GM21447 (cell line): Measurements from ENCODE around the gene ACLY.
"Not testable (repeated sequence)": the region's sequence is repeated elsewhere in the genome, so short reads cannot be mapped to it uniquely, and the experiment has no call there.

Experiments used
- ATAC-seq: cut with Tn5 transposase; IDR thresholded peaks from one replicate; pipeline ENCODE4 v1.9.1; 2021; ENCODE audit not compliant: unreplicated experiment

The ACLY gene

DNA sequence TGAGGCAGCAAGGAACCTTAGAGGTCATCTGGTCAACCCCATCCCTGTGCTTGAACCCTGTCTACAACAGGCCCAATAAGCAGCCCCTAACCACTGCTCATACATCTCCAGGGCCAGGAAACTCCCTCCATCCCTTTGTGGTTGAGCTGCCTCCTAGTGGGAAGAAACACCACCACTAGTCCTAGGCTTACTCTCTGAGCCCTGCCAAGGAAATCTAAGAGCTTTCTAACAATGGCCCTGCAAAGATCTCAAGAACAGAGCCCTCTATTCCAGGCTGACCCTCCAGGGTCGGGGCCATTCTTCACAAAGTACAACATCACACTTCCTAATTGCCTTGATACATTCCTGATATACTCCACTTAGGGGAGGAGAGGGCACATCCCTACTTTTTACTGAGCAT is 5.8 kb downstream of the ACLY start:
- no peak for ATAC-seq

DNA sequence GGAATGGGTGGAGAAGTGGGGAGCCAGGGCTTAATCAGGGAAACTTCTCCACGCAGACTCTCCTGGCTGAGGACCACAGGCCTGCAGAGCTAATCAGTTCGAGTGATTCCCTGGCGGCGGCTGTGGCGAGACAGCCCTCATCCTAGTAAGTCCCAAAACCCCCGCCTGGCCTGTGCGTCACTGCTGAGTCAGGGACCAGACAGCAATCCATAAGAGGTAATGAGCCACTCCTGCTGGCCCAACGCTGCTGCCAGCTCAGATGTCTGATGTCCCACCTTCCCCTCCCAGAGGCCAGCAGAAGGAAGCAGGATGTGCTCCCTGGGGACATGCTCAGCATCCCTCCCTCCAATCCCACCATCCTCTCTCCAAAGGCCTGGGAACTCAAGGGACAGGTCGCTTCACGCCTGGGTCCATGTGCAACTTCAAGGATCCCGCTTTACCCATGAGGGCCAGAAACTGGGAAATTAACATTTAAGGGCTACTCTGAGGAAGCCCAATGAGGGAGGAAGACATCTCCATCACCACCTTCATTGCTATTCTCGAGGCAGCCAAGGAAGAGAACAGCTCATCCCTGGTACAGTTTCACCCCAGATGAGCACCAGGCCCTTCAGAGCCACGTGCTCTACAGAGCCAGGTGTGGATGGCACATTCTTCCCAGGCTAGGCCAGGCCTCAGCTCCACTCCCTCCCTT is 7.9 kb downstream of the ACLY start:
- ATAC-seq: no peak

DNA sequence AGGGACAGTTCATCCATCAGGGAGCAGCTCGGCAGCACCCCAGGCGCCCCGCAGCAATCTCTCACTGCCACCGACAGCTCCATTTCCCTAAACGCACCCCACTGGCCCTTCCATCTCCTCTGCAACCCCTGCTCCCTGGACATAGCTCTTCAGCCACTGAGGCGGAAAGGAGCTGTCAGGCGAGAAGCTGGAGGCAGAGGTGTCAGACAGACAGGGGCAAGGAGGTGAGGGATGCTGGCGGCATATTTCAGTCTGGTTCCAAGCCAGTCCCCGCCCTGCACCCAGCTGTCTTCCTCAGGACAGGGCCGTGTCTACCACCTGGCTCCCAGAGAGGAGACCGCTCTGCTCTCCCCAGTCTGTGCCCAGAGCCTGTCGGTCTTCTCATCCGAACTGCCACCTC is 9.7 kb downstream of the ACLY start:
- no peak for ATAC-seq

DNA sequence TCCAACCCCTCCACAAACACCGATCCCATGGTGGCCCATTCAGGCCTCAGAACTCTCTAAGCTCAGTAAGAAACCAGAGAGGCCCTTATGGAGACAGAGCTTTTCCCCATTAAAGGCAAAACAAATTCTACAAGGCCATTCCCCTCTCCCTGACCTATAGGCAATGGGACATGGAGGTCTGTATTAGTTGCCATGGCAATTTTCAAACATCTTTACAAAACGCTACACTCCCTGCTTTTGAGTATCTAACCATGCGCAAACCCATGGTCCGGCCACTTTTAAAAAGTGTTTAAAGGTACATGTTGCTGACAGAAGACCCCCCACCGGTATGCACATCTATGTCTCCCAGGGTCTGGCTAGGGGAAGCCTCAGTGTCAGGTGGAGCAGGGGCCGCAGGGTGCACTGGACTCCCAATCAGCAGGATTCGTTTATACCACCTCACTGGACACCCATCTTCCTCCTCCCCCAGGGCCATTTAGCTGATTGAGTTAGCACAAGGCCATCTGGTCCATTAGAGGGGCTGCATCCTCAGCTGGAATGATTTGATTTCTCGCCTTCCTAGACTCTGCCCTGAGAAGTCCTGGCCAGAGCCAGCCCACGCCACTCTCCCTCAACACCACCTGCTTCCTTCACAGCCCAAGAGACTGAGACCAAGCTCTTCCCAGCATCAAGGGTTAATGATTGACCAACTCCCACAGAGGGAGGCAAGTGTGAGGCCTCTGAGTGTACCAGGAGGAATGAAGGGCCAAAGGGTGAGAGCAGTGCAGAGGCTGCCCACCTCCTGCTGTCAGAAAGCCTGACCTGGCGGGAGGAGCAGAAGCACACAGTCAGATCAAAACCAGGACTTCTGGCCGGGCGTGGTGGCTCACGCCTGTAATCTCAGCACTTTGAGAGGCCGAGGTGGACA is 10.9 kb downstream of the ACLY start:
- no peak for ATAC-seq

DNA sequence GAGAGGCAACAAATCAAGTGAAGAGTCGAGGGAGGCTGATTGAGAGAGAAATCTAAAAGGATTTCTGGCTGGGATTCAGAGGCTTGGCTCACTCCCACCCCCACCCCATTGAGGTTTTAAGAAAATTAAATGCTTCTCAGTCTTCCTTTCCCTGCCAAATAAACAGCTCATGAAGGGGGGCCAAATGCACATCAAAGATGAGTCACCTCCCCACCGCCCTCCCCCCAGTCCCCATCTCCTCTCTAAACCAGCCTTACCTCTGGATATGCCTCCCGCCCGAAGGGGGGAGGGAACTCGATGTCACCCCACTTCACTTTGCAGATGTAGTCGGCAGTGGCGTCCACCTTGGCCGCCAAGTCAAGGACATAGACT is 11.6 kb downstream of the ACLY start:
- ATAC-seq: no peak

DNA sequence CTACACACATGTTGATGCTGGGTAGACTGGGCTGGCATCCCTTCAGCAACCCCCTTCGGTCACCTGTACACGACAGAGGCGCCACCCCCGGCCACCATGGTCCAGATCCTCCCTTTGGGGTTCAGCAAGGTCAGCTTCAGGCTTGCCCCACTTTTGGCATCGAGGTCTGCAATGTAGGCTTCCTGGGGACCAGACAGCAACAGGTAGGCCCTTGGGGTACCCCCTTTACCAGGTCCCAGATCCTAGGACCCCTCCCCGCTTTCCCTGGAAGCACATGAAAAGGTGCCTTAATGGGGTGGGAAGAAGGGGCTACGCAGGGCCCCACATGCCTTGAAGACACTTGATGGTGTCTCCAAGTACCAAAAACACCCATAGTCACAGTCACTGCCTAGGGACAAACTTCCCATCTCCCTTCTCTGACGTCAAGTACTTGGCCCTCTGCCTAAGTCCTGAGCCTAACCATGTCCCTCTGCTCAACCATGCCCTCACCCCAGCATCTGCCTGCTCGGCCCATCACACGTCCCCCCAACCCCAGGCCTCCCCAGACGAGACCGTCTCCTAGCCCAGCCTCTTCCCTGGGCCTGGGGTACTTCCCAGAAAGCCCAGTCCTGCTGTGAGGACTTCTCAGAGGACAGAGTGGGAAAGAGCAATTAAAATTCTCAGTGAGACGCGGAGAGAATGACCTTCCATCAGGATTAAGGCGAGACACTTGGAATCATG is 12.1 kb downstream of the ACLY start:
- no peak for ATAC-seq

DNA sequence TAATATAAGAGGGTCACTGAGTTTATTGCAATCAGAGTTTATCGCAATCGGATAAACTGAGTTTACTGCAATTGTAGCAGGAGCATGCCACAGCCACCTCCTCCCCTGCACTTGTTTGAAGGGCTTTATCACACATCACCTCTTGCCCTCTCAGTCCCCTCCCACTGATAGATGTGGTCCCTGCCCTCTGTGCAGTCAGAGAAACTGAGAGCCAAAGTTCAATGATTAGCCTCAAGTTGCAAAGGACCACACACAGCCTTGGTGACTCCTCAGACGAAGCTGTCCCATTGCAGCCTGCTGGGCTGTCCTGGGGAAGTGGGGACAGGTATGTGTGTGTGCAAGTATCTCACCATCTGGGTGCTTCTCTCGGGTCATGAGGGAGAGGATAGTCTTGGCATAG is 13.6 kb downstream of the ACLY start:
- ATAC-seq: no peak

DNA sequence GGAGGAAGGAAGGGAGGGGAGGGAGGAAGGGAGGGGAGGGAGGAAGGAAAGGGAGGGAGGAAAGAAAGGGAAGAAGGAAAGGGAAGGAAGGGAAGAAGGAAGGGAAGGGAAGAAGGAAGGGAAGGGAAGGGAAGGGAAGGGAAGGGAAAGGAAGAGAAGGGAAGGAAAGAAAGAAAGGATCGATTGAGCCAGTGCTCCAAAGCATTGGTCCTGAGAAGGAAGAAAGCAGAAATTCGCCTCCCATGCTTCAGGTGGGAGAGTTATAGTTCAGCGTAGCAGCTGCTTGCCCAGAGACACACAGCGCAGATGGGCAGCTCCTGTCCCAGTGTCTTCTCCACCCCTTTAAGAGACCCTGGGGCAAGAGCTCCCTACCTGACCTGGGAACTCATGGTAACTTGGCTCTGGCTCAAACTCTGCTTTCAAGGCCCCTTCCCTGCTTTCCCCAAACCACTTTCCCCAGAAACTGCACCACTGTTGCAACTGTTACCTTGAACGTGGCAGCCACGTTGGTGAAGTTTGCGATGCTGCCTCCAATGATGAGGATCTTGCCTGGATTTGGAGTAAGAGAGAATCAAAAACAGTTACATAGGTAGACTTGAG is 14.4 kb downstream of the ACLY start:
- ATAC-seq: no peak

DNA sequence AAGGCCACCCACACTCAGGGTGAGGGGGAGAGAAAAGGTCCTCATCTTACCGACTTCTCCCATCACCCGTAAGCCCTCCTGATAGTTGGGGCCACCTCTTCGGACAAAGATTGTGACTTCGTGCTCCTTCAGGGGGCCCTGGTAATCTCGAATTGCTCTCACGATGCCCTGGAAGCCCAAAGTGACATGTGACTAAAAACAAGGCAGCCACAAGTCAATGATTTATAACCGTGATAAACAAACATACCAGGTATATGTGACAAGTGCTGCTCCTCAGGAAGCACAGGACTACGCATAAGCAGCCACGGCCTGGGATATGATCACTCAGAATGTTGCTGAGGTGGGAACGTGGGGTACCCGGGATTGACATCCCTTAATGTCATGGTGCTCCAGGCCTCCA is 17.1 kb downstream of the ACLY start:
- ATAC-seq: no peak

DNA sequence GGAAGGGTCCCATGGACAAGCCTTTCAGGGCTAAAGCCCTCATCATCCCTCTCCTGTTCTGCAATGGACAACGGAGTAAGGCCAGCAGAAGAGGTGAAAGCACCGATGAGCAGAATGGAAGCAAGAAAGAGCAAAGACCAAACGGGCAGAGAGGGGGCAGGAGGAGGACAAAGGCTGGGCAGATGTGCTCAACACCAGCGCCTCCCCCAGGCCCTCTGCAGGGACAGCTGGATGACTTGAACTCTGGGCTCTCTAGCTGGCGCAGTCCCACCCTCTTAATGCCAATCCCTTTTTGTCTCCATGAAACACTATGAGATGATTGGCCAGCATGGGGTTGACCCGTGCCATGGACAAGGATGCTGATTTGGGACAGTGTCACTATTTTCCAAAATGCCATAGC is 22.0 kb downstream of the ACLY start:
- no peak for ATAC-seq

DNA sequence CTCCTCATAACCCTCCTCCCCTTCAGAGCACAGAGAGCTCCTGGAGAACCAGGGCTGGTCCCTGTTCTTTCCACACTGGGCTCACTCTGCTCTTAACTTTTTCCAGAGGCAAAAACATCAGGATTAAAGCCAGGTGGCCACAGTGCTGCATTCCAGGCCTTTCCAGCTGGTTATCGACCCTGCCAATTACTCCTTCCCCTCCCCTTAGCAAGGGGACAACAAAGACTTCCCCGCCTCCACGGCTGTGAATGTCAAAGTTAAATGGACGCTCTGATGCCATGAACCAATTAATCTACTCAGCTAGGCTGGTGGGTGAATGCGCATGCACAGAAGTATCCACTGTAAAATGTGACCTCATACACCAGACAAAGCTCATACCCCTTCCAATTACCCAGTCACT is 23.1 kb downstream of the ACLY start:
- ATAC-seq: no peak

DNA sequence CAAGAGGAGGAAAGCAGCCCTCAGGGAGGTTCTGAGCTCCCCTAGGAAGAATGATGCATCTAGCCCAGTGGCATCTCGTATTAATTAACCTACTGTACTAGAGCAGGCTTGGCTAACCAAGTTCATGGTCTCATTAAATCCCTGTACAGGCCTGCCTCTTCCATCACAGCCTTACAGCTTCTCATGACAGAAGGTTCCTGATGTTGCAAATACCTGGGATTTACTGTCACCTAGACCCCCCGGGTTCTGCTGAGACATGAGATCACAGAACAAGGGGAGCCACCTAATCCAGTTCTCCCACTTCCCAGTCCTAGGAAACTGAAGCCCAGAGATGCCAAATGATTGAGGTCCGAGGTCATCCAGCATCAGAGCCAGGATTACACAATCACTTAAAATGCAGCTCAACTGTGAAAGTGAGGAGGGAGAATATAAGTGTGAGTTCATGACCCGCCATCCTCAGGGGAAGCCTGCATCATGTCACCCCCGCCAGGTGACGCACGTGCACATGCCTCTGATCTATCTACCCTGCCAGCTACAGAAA is 23.9 kb downstream of the ACLY start:
- no peak for ATAC-seq

DNA sequence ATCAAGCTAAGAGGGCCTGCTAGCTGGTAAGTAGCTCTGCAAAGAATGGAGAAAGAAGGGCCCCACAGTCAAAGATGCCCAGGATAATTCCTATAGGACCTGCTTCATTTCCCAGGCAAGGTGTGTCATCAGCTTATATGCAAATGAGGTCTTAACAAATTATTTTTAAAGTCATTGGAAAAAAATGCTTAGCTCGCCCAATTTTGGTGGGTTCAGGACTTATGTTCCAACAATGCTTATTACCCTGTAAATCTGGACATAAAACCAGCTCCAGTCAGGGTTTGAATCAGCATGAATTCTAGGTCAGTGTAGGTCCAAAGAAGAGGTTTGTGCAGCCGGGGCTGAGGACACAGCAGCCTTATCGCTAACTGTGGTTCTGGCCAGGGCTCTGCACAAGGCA is 25.4 kb downstream of the ACLY start:
- no peak for ATAC-seq

DNA sequence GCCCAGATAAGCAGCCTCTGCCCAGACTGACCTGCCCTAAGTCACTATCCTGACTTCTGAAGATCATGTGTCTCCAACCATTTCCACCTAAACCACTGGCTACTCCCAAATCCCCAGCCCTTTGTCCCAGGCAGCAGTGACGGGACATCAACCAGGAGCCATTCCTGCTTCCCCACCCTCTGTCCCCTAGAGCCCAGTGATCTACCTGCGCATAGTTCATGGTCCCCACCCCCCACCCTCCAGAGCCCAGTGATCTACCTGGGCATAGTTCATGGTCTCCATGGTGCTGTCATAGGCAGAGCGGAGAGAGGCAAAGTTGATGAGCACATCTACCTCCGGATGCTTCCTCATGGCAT is 26.8 kb downstream of the ACLY start:
- ATAC-seq: no peak

DNA sequence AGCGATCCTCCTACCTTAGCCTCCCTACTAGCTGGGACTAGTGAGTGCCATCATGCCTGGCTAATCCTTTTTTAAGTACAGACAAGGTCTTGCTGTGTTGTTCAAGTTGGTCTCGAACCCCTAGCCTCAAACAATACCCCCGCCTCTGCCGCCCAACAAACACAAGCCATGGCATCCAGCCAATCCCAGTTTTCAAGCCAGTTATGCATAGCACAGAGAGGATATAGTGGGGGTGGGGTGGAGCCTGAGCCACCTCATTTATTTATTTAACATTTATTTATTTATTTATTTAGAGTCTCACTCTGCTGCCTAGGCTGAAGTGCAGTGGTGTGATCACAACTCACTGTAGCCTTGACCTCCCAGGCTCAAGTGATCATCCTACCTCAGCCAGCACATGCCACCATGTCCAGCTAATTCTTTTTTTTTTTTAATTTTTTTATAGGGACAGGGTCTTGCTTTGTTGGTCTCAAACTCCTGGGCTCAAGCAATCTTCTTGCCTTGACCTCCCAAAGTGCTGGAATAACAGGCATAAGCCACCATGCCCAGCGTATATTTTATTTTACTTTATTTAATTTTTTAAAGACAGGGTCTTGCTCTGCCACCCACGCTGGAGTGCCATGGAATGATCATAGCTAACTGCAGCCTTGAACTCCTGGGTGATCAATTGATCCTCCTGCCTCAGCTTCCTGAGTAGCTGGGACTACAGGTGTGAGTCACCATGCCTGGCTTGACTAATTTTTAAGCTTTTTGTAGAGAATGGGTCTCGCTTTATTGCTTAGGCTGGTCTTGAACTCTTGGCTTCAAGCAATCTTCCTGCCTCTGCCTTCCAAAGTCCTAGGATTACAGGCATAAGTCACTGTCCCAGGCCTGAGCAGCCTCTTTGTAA is 27.4 kb downstream of the ACLY start:
- ATAC-seq: no peak

DNA sequence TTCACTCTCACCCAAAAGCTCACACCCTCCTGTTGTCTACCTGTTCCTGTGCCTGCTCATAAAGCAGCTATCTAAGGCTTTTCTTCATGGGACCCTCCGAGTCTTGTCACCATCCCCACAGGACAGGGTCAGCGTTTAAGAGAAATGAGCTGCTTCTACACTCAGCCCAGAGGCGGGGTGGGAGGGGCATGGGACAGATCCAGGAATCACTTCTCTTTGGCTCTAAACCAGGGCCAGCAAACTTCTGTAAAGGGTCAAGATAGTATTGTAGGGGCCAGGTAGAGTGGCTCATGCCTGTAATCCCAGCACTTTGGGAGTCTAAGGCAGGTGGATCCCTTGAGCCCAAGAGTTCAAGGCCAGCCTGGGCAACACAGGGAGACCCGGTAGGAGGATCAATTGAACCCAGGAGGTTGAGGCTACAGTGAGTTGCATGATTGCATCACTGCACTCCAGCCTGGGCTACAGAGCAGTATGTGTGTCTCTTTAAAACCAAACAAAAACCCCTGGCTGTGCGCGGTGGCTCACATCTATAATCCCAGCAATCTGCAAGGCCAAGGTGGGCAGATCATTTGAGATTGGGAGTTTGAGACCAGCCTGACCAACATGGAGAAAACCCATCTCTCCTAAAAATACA is 30.3 kb downstream of the ACLY start:
- no peak for ATAC-seq

DNA sequence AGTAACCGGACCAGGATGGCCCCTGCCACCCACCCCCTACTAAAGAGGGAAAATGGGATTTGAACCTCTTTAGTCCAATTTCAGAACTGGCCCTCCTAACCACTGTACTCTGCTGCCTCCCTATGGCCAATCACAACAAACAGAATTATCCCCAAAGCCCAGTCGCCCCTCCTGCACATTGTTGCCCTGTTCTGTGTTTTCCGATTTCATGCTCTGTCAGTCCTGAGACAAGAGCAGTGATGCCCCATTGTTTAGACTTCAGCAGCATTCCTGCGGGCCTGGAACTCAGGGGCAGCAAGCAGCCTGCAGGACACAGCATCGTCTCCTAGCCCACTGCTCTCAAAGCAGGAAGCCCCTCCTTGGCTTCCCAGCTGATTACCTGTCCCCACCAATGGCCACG is 33.0 kb downstream of the ACLY start:
- no peak for ATAC-seq

DNA sequence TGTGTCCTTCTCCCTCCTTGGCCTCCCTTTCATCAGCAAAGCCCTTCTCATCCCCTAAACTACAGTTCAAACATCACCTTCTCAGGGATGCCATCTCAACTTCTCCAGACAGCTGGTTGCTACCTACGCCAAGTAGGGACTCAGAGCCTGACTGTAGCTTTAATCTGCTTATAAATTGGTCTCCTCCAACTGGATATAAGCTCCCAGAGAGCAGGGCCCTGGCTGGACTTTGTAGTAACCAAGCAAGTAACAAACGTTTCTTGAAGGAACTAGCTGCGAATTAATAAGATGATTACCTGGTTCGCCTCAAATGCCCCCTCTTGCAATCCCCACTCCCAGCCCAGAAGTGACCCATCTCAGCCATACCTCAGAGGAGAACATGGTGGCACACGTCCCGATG is 36.0 kb downstream of the ACLY start:
- no peak for ATAC-seq

DNA sequence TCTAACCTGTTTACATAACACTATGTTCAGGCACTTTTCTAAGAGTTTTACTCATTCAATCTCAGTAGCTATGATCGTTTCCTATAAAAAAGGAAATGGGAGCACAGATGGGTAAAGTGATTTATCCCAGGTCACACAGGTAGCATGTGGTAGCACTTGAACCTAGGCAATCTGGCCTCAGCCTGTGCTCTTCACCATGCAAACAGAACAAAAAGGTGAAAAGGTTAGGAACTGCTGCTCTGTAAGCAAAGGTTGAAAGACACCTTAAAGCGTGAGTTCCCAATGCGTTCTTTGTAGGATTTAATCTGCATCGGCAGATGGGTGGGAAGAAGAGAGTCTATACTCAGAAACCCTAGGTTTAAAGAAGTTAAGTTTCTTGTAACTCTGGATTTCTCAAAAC is 38.6 kb downstream of the ACLY start:
- ATAC-seq: no peak

DNA sequence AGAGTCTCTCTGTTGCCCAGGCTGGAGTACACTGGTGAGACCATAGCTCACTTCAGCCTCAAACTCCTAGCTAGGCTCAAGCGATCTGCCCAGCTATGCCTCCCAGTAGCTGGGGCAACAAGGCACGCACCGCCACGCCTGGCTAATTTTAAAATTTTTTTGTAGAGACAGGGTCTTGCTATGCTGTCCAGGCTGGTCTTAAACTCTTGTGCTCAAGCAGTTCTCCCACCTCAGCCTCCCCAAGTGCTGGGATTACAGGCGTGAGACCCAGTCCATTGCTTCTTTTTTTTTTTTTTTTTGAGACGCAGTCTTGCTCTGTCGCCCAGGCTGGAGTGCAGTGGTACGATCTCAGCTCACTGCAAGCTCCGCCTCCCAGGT is 44.5 kb downstream of the ACLY start:
- ATAC-seq: not testable (repeated sequence)
